GM23248 (cell line): ENCODE measurements around the gene TMEM255B.

Source experiments
- EZH2 ChIP-seq: fragments of 200-600 bp; sonication (generic); IDR thresholded peaks from 2 replicates; pipeline ENCODE4 v1.6.1; 2018; ENCODE audit warnings: antibody characterized with exemption, mild to moderate bottlenecking; ENCODE audit not compliant: insufficient read depth, poor library complexity, severe bottlenecking
- EZH2phosphoT487 ChIP-seq: fragments of 200-600 bp; sonication (generic); IDR thresholded peaks from 2 replicates; pipeline ENCODE4 v1.6.1; 2018; ENCODE audit warnings: antibody characterized with exemption, moderate library complexity, mild to moderate bottlenecking, low read depth; ENCODE audit not compliant: insufficient read depth

GRCh38 chr13:113848020-113848419 lies 89.0 kb downstream of the TMEM255B start:
- no peak for TF ChIP-seq EZH2phosphoT487
- TF ChIP-seq EZH2, result no peak
